DOHH2 (cell line): ENCODE data around the gene PAMR1.

Experiments
- CTCF ChIP-seq: fragments of 200-600 bp; sonication (generic); IDR thresholded peaks from one replicate; pipeline ENCODE4 v1.5.1; 2014; ENCODE audit warnings: antibody characterized with exemption, mild to moderate bottlenecking, low read depth, low read length; ENCODE audit not compliant: poor library complexity, severe bottlenecking
- EZH2phosphoT487 ChIP-seq: fragments of 200-600 bp; sonication (generic); IDR thresholded peaks from 2 replicates; pipeline ENCODE4 v1.6.1; 2017; ENCODE audit warnings: borderline replicate concordance, mild to moderate bottlenecking, antibody characterized with exemption, low read length, moderate library complexity, mixed read lengths

GRCh38 chr11:35536470-35536869 lies 11.1 kb upstream of the PAMR1 start:
- TF ChIP-seq CTCF (no peak), EZH2phosphoT487 (no peak)
